GM12891 (cell line): Measurements from ENCODE around the gene POGZ.

Experiments used
- DNase-seq: peaks from one replicate; pipeline ENCODE4 v3.0.0; 2011; ENCODE audit warnings: low spot score; ENCODE audit not compliant: insufficient read length
- FAIRE-seq: peaks from 2 replicates; lab custom pipeline; 2011; peaks lifted over from hg19 to GRCh38; lab: Jason Lieb, UNC
- PAX5 ChIP-seq: IDR thresholded peaks from 2 replicates; pipeline ENCODE4 v1.6.1; 2011; ENCODE audit warnings: low read length, moderate library complexity, mild to moderate bottlenecking; ENCODE audit not compliant: insufficient read depth, severe bottlenecking
- POLR2A ChIP-seq: IDR thresholded peaks from 2 replicates; pipeline ENCODE4 v1.6.1; 2011; ENCODE audit warnings: low read depth, low read length, control low read depth
- POLR2AphosphoS5 ChIP-seq: IDR thresholded peaks from 2 replicates; pipeline ENCODE4 v1.6.1; 2011; ENCODE audit warnings: low read depth, low read length, control low read depth
- POU2F2 ChIP-seq: IDR thresholded peaks from 2 replicates; pipeline ENCODE4 v1.6.1; 2011; ENCODE audit warnings: low read depth, mild to moderate bottlenecking, control low read depth, low read length, moderate library complexity
- SPI1 ChIP-seq: IDR thresholded peaks from 2 replicates; pipeline ENCODE4 v1.6.1; 2011; ENCODE audit warnings: low read depth, low read length, control low read depth
- TAF1 ChIP-seq: IDR thresholded peaks from 2 replicates; pipeline ENCODE4 v1.6.1; 2011; ENCODE audit warnings: low read depth, low read length, control low read depth

POGZ gene

GRCh38 chr1:151478923-151479322, 19.6 kb upstream of the POGZ start:
- DNase-seq (no peak), FAIRE-seq (no peak)
- TF ChIP-seq POLR2A (no peak), TAF1 (no peak), PAX5 (no peak), POLR2AphosphoS5 (no peak), POU2F2 (no peak), SPI1 (no peak)

DNA sequence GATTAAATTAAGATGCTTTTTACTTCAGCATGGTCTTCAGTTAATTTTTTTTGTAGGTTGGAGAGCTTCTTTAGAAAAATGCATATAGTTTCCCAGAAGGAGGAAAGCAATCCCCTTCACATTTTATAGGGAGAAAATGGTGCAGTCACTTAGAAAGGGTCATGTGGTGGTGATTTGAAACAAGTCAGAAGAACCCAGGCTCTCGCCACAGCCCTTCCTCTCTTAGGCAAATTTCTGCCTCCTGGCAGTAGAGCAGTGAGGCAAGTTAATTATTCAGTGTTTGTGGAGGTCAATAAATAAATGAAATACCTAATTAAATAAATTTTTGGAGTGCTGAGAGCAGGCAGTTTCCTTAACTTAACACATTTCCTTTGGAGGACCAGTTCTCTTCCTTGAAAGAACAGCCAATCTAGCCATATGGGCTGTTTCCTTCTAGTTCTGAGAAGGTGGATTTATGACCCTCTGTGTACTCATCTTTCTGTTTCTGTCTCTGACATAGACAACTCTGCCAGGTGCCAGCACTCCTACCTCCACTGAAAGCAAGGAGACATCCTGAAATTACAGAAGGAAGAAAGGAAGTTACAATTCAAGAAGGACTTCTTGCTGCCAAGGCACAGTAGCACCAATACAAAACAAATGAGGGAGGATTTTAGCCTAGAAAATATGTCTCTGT, 19.0 kb upstream of the POGZ start:
- TF ChIP-seq SPI1 (no peak), TAF1 (no peak), POU2F2 (no peak), PAX5 (no peak), POLR2AphosphoS5 (no peak), POLR2A (no peak)
- FAIRE-seq, result peak; percentile 26
- DNase-seq, result no peak

DNA sequence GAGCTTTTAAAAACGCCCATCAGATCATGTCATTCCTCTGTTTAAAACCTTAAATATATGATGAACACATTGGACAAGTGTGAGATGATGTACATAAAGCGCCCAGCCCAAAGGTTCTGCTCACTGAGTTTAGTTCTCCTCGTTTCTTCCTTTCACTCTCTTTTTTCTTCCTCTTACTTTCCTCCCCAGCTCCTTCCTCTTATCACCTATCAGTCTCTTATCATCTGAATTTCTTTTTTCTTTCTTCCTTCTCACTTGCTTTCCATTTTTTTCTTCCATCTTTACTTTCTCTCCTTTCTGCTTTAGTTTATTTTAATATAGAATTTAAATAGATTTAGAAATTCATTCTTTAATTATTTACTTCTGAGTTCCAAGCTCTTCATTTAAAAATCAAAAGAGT, 17.8 kb upstream of the POGZ start:
- FAIRE-seq (no peak), DNase-seq (no peak)
- no peak for TF ChIP-seq POU2F2
- no peak for TF ChIP-seq SPI1
- TF ChIP-seq POLR2A, result no peak
- TF ChIP-seq TAF1, result no peak
- TF ChIP-seq POLR2AphosphoS5, result no peak
- no peak for TF ChIP-seq PAX5

DNA sequence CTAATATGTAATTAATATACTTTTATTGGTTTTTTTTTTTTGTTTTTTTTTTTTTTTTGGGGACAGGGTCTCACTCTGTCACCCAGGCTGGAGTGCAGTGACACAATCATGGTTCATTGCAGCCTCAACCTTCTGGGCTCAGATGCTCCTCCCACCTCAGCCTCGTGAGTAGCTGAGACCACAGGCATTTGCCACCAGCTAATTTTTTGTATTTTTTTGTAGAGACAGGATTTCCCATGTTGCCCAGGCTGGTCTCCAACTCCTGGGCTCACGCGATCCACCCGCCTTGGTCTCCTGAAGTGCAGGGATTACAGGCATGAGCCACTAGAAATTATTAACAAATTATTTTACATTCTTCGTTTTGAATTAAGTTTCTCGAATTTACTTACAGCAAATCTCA, 16.8 kb upstream of the POGZ start:
- no peak for FAIRE-seq
- DNase-seq, result no peak
- TF ChIP-seq POU2F2 (no peak), POLR2A (no peak), POLR2AphosphoS5 (no peak), PAX5 (no peak), TAF1 (no peak), SPI1 (no peak)

DNA sequence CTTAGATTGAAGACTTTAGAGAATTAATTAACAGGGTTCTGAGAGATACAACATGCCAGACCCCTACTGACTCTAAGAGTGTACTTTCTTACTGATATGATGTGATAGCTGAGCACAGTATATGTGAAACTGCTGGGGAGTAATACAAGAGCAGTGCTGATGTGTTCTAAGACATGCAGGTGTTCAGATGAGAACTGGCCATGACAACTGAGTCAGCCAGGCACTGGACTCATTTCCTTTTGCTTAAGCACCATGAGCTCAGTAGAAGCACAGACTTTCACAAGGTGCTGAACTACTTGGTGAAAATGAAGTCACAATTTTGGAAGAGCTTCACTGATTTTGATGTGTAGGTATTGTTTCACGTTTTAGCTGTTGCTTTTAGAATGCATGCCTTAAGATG, 15.9 kb upstream of the POGZ start:
- DNase-seq (peak; percentile 58), FAIRE-seq (peak; percentile 93)
- TF ChIP-seq SPI1 (no peak), TAF1 (no peak), POLR2AphosphoS5 (no peak), POU2F2 (0 out of 2 replicates have a peak, but pooled peaks have one; percentile 23), PAX5 (no peak), POLR2A (peak; percentile 75)

DNA sequence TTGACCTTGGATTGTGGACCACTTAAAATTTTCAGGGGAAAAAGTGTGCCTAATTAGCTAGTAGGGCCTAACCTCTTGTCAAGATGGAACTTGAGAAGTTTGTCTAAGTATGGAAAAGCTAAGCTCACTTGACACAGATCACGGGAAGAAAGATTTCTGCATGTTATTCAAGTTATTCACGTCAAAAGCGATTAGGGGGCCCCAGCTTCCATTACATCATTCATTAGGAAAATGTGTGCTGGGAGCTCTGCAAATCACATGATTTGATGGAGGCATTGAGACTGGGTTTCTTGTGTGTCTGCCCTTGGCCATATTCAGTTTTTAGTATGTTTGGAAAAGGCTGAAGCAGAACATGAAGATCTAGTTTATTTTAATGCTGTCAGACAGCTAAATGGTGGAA, 15.5 kb upstream of the POGZ start:
- no peak for TF ChIP-seq SPI1
- TF ChIP-seq PAX5, result no peak
- TF ChIP-seq POLR2A, result no peak
- no peak for TF ChIP-seq POLR2AphosphoS5
- TF ChIP-seq POU2F2, result no peak
- TF ChIP-seq TAF1, result no peak
- FAIRE-seq (peak; percentile 5), DNase-seq (no peak)

DNA sequence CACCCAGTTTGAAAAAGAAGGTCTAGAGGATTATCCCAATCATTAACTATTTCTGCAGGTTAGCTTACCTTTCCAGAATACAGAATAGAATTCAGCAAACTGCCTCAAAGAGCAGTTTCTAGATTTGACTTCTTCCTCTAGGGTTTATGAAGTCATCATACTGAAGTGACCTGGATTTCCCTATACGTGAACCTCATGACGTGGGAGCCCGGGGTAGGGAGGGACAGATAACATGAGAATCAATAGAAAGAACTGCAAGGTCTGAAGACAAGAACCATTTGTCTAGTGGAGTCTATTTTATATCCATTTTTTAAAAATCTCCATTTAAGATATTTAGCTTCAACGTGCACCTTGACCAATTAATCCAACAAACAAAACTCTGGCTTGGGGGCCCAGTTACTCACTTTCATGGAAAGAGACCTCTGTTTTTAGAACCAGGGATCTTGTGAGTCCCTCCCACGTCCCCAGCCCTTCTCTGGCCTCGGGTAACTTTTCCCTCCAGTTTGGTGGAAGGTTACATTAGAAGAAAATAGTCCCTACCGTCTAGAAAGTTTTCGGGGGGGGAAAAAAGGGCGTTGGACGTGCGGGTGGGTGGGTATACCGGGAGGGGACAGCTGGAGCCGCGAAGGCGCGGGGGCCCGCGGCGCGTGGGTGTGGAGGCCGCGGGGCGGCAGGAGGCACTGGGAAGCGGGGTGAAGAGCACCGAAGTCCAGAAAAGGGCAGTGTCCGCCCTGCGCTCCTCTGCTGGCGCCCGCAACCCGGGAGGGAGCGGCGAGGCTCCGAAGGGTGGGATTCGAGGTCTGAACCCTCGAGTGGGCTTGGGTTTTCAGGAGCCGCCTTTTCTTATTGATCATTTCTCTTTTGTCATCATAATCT, 13.8 kb upstream of the POGZ start:
- DNase-seq (no peak), FAIRE-seq (peak; percentile 78)
- TF ChIP-seq SPI1, result no peak
- TF ChIP-seq POLR2A, result no peak
- no peak for TF ChIP-seq TAF1
- no peak for TF ChIP-seq PAX5
- no peak for TF ChIP-seq POU2F2
- TF ChIP-seq POLR2AphosphoS5, result no peak

GRCh38 chr1:151465026-151465425, 5.7 kb upstream of the POGZ start:
- no peak for FAIRE-seq
- TF ChIP-seq SPI1 (no peak), POLR2AphosphoS5 (no peak), POU2F2 (no peak), PAX5 (no peak), TAF1 (no peak), POLR2A (no peak)
- DNase-seq, result no peak

GRCh38 chr1:151461694-151462093, 2.4 kb upstream of the POGZ start:
- no peak for TF ChIP-seq POLR2A
- no peak for TF ChIP-seq POU2F2
- no peak for TF ChIP-seq POLR2AphosphoS5
- TF ChIP-seq TAF1, result no peak
- no peak for TF ChIP-seq PAX5
- no peak for TF ChIP-seq SPI1
- DNase-seq, result no peak
- no peak for FAIRE-seq

DNA sequence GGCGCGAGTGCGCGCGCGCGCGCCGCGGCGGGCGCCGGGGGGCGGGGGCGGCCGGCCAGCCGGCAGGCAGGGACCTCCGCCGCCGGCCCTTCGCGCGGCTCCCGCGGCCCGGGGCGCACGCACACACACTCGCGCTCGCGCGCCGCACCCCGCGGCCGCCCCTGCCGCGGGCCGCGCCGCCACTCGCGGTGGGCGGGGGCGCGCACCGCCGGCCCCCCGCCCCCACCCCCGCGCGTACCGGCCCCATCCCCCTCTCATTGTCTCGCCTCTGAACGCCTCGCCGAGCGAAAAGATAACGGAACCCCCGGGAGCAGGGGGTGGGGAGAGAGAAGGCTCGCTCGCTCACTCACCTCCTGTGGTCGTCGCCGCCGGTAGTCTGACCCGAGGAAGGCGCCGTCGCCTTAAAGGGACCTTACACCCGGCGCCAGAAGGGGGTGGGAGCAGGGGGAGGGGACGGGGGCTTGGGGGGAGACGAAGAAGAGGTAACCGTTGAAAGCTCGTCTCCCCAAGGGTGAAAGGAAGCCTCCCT, 428 bp downstream of the POGZ start:
- FAIRE-seq (peak; percentile 20), DNase-seq (peak; percentile 57)
- TF ChIP-seq TAF1, result no peak
- TF ChIP-seq POLR2A, result no peak; the same call in 1 of the 2 replicates
- peak; percentile 52; the same call in 1 of the 2 replicates for TF ChIP-seq POLR2AphosphoS5
- TF ChIP-seq SPI1, result no peak
